Measurements from ENCODE around the gene COL1A2. TPM values are rescaled to one million over a fixed set of nuclear protein-coding genes. Genes with fewer than 3 reads are reported as not detected.

Gene COL1A2
- total RNA-seq, 1 experiment from 2014 or later = 81.2 TPM

DNA sequence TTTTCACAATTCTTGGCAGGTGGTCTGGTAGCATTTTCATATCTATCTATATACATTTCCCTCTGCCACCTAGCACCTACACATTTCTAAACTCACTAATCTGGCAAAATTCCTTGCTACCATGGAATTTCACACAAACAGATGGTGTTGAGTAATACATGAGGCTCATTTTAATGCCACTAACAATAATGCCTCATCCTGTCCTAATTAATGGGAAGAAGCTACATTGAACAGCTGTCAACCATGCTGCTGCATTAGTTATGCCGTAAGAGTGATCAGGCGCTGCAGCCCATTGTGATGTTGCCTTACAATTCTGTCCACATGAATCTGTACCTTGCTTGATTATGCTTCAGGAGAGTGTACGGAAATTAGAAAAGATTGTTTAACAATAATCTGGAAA is 23.2 kb downstream of the COL1A2 start:
- Mint-ChIP-seq H3K27me3 (ENCODE audit: low read depth) (no peaks in the 10 kb centered on the region), H3K4me3 (no peak overlapping the region), H3K27ac (no peak overlapping the region), H3K9me3 (no peaks in the 10 kb centered on the region), H3K36me3 (peaks cover 72% of the 10 kb centered on the region), H3K4me1 (peaks cover 12% of the 10 kb centered on the region)
- POLR2A ChIA-PET = no interaction called here
- DNase-seq (ENCODE audit: low spot score) (no peak), ATAC-seq (no peak)
- TF ChIP-seq ZNF232 (CRISPR knock-in tag; IDR thresholded peaks at IDR 0.05) (no peak), SP1 (CRISPR knock-in tag; conservative IDR thresholded peaks at IDR 0.05) (no peak), PRRX2 (CRISPR knock-in tag; IDR thresholded peaks at IDR 0.05) (no peak), ESRRA (CRISPR knock-in tag; IDR thresholded peaks at IDR 0.05; ENCODE audit: borderline replicate concordance) (no peak), GABPB1 (CRISPR knock-in tag; IDR thresholded peaks at IDR 0.05) (no peak)
- TF ChIP-seq, protein P1, sequence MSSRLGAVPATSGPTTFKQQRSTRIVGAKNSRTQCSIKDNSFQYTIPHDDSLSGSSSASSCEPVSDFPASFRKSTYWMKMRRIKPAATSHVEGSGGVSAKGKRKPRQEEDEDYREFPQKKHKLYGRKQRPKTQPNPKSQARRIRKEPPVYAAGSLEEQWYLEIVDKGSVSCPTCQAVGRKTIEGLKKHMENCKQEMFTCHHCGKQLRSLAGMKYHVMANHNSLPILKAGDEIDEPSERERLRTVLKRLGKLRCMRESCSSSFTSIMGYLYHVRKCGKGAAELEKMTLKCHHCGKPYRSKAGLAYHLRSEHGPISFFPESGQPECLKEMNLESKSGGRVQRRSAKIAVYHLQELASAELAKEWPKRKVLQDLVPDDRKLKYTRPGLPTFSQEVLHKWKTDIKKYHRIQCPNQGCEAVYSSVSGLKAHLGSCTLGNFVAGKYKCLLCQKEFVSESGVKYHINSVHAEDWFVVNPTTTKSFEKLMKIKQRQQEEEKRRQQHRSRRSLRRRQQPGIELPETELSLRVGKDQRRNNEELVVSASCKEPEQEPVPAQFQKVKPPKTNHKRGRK (CRISPR knock-in tag; IDR thresholded peaks at IDR 0.05; ENCODE audit: borderline replicate concordance) = no peak
- TF ChIP-seq, protein P2, sequence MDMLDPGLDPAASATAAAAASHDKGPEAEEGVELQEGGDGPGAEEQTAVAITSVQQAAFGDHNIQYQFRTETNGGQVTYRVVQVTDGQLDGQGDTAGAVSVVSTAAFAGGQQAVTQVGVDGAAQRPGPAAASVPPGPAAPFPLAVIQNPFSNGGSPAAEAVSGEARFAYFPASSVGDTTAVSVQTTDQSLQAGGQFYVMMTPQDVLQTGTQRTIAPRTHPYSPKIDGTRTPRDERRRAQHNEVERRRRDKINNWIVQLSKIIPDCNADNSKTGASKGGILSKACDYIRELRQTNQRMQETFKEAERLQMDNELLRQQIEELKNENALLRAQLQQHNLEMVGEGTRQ (CRISPR knock-in tag; IDR thresholded peaks at IDR 0.05) = no peak
- TF ChIP-seq, protein P3, sequence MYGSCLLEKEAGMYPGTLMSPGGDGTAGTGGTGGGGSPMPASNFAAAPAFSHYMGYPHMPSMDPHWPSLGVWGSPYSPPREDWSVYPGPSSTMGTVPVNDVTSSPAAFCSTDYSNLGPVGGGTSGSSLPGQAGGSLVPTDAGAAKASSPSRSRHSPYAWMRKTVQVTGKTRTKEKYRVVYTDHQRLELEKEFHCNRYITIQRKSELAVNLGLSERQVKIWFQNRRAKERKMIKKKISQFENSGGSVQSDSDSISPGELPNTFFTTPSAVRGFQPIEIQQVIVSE (CRISPR knock-in tag; IDR thresholded peaks at IDR 0.05; ENCODE audit: borderline replicate concordance) = no peak
- TF ChIP-seq, protein P4, sequence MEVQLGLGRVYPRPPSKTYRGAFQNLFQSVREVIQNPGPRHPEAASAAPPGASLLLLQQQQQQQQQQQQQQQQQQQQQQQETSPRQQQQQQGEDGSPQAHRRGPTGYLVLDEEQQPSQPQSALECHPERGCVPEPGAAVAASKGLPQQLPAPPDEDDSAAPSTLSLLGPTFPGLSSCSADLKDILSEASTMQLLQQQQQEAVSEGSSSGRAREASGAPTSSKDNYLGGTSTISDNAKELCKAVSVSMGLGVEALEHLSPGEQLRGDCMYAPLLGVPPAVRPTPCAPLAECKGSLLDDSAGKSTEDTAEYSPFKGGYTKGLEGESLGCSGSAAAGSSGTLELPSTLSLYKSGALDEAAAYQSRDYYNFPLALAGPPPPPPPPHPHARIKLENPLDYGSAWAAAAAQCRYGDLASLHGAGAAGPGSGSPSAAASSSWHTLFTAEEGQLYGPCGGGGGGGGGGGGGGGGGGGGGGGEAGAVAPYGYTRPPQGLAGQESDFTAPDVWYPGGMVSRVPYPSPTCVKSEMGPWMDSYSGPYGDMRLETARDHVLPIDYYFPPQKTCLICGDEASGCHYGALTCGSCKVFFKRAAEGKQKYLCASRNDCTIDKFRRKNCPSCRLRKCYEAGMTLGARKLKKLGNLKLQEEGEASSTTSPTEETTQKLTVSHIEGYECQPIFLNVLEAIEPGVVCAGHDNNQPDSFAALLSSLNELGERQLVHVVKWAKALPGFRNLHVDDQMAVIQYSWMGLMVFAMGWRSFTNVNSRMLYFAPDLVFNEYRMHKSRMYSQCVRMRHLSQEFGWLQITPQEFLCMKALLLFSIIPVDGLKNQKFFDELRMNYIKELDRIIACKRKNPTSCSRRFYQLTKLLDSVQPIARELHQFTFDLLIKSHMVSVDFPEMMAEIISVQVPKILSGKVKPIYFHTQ (CRISPR knock-in tag; IDR thresholded peaks at IDR 0.05) = no peak
- TF ChIP-seq, protein P5, sequence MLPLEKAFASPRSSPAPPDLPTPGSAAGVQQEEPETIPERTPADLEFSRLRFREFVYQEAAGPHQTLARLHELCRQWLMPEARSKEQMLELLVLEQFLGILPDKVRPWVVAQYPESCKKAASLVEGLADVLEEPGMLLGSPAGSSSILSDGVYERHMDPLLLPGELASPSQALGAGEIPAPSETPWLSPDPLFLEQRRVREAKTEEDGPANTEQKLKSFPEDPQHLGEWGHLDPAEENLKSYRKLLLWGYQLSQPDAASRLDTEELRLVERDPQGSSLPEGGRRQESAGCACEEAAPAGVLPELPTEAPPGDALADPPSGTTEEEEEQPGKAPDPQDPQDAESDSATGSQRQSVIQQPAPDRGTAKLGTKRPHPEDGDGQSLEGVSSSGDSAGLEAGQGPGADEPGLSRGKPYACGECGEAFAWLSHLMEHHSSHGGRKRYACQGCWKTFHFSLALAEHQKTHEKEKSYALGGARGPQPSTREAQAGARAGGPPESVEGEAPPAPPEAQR (CRISPR knock-in tag; IDR thresholded peaks at IDR 0.05) = no peak
- CTCF ChIA-PET = no interaction called here

DNA sequence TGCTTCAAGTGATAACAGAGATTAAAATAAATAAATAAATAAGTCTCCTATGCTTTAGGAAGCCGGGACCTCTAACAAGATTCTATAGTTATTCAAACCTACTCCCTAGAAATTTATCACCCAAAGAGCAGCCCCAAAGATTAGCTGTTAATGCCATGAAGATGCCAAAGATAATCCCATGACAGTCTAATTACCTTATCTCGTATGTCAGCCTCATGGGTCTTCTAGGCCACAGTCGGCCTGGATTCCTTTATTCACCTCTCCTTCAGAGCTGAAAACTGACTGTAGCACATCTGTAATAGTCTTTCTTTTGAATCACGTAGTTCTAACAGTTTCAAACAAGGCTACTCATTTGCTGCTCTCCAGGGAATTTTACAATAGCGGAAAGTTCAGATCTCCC is 24.2 kb downstream of the COL1A2 start:
- no peak overlapping the region for H3K27ac Mint-ChIP-seq
- H3K4me3 Mint-ChIP-seq = no peak overlapping the region
- DNase-seq (ENCODE audit: low spot score) (no peak), ATAC-seq (no peak)
- POLR2A ChIA-PET = no interaction called here
- H3K4me1 Mint-ChIP-seq = peaks cover 8% of the 10 kb centered on the region
- H3K9me3 Mint-ChIP-seq = no peaks in the 10 kb centered on the region
- TF ChIP-seq ZNF263 (CRISPR knock-in tag; IDR thresholded peaks at IDR 0.05; ENCODE audit: low read depth) (no peak), TP53 (CRISPR knock-in tag; IDR thresholded peaks at IDR 0.05) (no peak), SP1 (CRISPR knock-in tag; conservative IDR thresholded peaks at IDR 0.05) (no peak), IRF2 (CRISPR knock-in tag; IDR thresholded peaks at IDR 0.05; ENCODE audit: borderline replicate concordance, low read depth) (no peak)
- TF ChIP-seq, protein P6, sequence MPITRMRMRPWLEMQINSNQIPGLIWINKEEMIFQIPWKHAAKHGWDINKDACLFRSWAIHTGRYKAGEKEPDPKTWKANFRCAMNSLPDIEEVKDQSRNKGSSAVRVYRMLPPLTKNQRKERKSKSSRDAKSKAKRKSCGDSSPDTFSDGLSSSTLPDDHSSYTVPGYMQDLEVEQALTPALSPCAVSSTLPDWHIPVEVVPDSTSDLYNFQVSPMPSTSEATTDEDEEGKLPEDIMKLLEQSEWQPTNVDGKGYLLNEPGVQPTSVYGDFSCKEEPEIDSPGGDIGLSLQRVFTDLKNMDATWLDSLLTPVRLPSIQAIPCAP (CRISPR knock-in tag; IDR thresholded peaks at IDR 0.05) = no peak
- TF ChIP-seq, protein P7, sequence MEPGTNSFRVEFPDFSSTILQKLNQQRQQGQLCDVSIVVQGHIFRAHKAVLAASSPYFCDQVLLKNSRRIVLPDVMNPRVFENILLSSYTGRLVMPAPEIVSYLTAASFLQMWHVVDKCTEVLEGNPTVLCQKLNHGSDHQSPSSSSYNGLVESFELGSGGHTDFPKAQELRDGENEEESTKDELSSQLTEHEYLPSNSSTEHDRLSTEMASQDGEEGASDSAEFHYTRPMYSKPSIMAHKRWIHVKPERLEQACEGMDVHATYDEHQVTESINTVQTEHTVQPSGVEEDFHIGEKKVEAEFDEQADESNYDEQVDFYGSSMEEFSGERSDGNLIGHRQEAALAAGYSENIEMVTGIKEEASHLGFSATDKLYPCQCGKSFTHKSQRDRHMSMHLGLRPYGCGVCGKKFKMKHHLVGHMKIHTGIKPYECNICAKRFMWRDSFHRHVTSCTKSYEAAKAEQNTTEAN (CRISPR knock-in tag; IDR thresholded peaks at IDR 0.05) = no peak
- TF ChIP-seq, protein P8, sequence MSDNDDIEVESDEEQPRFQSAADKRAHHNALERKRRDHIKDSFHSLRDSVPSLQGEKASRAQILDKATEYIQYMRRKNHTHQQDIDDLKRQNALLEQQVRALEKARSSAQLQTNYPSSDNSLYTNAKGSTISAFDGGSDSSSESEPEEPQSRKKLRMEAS (CRISPR knock-in tag; IDR thresholded peaks at IDR 0.05) = no peak
- TF ChIP-seq, protein P3 (CRISPR knock-in tag; IDR thresholded peaks at IDR 0.05; ENCODE audit: borderline replicate concordance) = no peak
- TF ChIP-seq, protein P9, sequence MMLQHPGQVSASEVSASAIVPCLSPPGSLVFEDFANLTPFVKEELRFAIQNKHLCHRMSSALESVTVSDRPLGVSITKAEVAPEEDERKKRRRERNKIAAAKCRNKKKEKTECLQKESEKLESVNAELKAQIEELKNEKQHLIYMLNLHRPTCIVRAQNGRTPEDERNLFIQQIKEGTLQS (CRISPR knock-in tag; conservative IDR thresholded peaks at IDR 0.05) = no peak
- TF ChIP-seq, protein P10, sequence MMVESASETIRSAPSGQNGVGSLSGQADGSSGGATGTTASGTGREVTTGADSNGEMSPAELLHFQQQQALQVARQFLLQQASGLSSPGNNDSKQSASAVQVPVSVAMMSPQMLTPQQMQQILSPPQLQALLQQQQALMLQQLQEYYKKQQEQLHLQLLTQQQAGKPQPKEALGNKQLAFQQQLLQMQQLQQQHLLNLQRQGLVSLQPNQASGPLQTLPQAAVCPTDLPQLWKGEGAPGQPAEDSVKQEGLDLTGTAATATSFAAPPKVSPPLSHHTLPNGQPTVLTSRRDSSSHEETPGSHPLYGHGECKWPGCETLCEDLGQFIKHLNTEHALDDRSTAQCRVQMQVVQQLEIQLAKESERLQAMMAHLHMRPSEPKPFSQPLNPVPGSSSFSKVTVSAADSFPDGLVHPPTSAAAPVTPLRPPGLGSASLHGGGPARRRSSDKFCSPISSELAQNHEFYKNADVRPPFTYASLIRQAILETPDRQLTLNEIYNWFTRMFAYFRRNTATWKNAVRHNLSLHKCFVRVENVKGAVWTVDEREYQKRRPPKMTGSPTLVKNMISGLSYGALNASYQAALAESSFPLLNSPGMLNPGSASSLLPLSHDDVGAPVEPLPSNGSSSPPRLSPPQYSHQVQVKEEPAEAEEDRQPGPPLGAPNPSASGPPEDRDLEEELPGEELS (CRISPR knock-in tag; IDR thresholded peaks at IDR 0.05) = no peak
- TF ChIP-seq, protein P11, sequence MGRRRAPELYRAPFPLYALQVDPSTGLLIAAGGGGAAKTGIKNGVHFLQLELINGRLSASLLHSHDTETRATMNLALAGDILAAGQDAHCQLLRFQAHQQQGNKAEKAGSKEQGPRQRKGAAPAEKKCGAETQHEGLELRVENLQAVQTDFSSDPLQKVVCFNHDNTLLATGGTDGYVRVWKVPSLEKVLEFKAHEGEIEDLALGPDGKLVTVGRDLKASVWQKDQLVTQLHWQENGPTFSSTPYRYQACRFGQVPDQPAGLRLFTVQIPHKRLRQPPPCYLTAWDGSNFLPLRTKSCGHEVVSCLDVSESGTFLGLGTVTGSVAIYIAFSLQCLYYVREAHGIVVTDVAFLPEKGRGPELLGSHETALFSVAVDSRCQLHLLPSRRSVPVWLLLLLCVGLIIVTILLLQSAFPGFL (CRISPR knock-in tag; IDR thresholded peaks at IDR 0.05; ENCODE audit: borderline replicate concordance) = no peak
- CTCF ChIA-PET = no interaction called here
- H3K27me3 Mint-ChIP-seq (ENCODE audit: low read depth) = no peaks in the 10 kb centered on the region
- H3K36me3 Mint-ChIP-seq = peaks cover 72% of the 10 kb centered on the region

All from WTC11 (cell line).